Measurements from ENCODE around the gene ATXN7.

DNA sequence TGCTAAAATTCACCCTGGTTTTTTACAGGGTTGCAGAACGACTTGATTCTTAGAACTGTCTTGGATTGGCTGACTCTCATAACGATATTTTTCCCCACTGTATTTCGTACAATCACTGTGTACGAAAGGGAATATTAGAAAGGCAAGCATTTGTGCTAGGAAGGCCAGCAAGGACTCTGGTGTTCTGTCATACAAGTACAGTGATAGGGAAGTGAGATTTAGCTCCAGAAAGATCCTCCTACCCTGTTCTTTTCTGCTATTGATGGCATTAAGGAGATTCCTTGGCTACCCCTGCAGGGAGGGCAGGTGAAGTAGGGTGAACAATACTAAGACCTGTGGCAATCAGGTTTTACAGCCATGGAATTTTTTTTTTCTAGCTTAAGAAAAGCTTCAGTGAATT, 102.3 kb downstream of the ATXN7 start:
- TF ChIP-seq EZH2 (IDR thresholded peaks at IDR 0.05; ENCODE audit: borderline replicate concordance, low read depth, low read length, poor library complexity, severe bottlenecking) = no peak
- TF ChIP-seq, protein P1, sequence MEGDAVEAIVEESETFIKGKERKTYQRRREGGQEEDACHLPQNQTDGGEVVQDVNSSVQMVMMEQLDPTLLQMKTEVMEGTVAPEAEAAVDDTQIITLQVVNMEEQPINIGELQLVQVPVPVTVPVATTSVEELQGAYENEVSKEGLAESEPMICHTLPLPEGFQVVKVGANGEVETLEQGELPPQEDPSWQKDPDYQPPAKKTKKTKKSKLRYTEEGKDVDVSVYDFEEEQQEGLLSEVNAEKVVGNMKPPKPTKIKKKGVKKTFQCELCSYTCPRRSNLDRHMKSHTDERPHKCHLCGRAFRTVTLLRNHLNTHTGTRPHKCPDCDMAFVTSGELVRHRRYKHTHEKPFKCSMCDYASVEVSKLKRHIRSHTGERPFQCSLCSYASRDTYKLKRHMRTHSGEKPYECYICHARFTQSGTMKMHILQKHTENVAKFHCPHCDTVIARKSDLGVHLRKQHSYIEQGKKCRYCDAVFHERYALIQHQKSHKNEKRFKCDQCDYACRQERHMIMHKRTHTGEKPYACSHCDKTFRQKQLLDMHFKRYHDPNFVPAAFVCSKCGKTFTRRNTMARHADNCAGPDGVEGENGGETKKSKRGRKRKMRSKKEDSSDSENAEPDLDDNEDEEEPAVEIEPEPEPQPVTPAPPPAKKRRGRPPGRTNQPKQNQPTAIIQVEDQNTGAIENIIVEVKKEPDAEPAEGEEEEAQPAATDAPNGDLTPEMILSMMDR (conservative IDR thresholded peaks at IDR 0.05; ENCODE audit: low read depth, low read length) = no peak
